Myocyte (in vitro differentiated cells): Measurements from ENCODE around the gene RPS3. TPM values are rescaled to one million over a fixed set of nuclear protein-coding genes. Genes with fewer than 3 reads are reported as not detected.
A peak's percentile ranks its signal among the peaks of the same experiment; 100 is the strongest.
"Not testable (repeated sequence)": the region's sequence is repeated elsewhere in the genome, so short reads cannot be mapped to it uniquely, and the experiment has no call there.

Experiments
- DNase-seq: peaks from one replicate; pipeline ENCODE4 v3.0.0-alpha.2; 2012; ENCODE audit warnings: low read depth
- total RNA-seq: library from RNA; depleted of rRNA; stranded (reverse); fragments of >200 nt; gene quantifications from 2 replicates; pipeline ENCODE4 v1.2.3, GENCODE V29; 2014

Gene RPS3
- total RNA-seq, 1 donor from 2014 or later = 822 TPM

- DNase-seq = no peak
Measured at GRCh38 chr11:75380245-75380644, 19.1 kb upstream of the RPS3 start.

- peak; percentile 85 for DNase-seq
Measured at GRCh38 chr11:75380716-75381420, 18.4 kb upstream of the RPS3 start.

- DNase-seq = no peak
Measured at GRCh38 chr11:75383246-75383645, 16.1 kb upstream of the RPS3 start.

- peak; percentile 72 for DNase-seq
Measured at GRCh38 chr11:75384438-75385080, 14.8 kb upstream of the RPS3 start.

- DNase-seq = peak; percentile 32
Measured at GRCh38 chr11:75386942-75387630, 12.2 kb upstream of the RPS3 start.

- DNase-seq = peak; percentile 26
Measured at GRCh38 chr11:75387736-75388294, 11.5 kb upstream of the RPS3 start.

GRCh38 chr11:75388386-75389275 is 10.7 kb upstream of the RPS3 start:
- DNase-seq = peak; percentile 86

GRCh38 chr11:75389276-75389605 is 10.1 kb upstream of the RPS3 start:
- no peak for DNase-seq

- DNase-seq = no peak
Measured at GRCh38 chr11:75389925-75390324, 9.4 kb upstream of the RPS3 start.

- DNase-seq = no peak
Measured at GRCh38 chr11:75394085-75394840, 5.1 kb upstream of the RPS3 start.

GRCh38 chr11:75398906-75399305 is 412 bp upstream of the RPS3 start:
- no peak for DNase-seq

GRCh38 chr11:75400146-75400865 is 988 bp downstream of the RPS3 start:
- DNase-seq = peak; percentile 19

GRCh38 chr11:75402002-75402773 is 2.9 kb downstream of the RPS3 start:
- DNase-seq = peak; percentile 19

- no peak for DNase-seq
Measured at GRCh38 chr11:75403037-75403436, 3.7 kb downstream of the RPS3 start.

- DNase-seq = peak; percentile 33
Measured at GRCh38 chr11:75403983-75404658, 4.8 kb downstream of the RPS3 start.

GRCh38 chr11:75406338-75406777 is 7.0 kb downstream of the RPS3 start:
- peak; percentile 31 for DNase-seq

GRCh38 chr11:75408957-75409219 is 9.6 kb downstream of the RPS3 start:
- no peak for DNase-seq

GRCh38 chr11:75409971-75410370 is 10.7 kb downstream of the RPS3 start:
- not testable (repeated sequence) for DNase-seq

- not testable (repeated sequence) for DNase-seq
Measured at GRCh38 chr11:75413146-75413545, 13.8 kb downstream of the RPS3 start.
